ENCODE measurements around the gene RAB22A. TPM values are rescaled to one million over a fixed set of nuclear protein-coding genes. Genes with fewer than 3 reads are reported as not detected.

RAB22A gene
- total and polyA plus RNA-seq, 2 donors from 2014 or later = 7.0 to 20.7 TPM

DNA sequence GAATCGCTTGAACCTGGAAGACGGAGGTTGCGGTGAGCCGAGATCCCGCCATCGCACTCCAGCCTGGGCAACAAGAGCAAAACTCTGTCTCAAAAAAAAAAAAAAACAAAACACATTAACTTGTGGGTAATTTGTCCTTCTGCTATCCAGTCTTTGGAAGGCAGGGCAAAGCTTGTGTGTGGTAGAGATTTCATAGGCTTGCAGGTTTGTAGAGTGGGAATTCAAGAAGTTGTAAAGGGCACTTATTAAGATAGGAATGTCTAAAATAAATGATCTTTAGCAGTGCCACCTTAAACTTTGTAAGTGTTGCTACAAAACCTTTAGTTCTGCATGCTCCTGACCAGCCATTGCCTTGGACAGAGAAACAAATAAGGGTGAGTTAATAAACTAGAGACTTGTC is 87.9 kb downstream of the RAB22A start:
- no peaks in the 10 kb centered on the region for H3K36me3 ChIP-seq (ENCODE audit: control insufficient read depth in 2 of 3, insufficient read depth in 3 of 3, low read length in 3 of 3)
- H3K4me1 ChIP-seq (ENCODE audit: control insufficient read depth in 2 of 3, insufficient read depth in 2 of 3, low read depth in 1 of 3, low read length in 3 of 3) = peaks cover 0 to 9% (median 8%) of the 10 kb centered on the region in 3 donors
- FAIRE-seq (no peak), DNase-seq (no peak)
- no peaks in the 10 kb centered on the region for H3K9me3 ChIP-seq (ENCODE audit: control insufficient read depth in 2 of 3, insufficient read depth in 1 of 3, low read length in 3 of 3)
- no peak overlapping the region for H3K4me3 ChIP-seq (ENCODE audit: low read length in 3 of 3)
- TF ChIP-seq, protein P1, sequence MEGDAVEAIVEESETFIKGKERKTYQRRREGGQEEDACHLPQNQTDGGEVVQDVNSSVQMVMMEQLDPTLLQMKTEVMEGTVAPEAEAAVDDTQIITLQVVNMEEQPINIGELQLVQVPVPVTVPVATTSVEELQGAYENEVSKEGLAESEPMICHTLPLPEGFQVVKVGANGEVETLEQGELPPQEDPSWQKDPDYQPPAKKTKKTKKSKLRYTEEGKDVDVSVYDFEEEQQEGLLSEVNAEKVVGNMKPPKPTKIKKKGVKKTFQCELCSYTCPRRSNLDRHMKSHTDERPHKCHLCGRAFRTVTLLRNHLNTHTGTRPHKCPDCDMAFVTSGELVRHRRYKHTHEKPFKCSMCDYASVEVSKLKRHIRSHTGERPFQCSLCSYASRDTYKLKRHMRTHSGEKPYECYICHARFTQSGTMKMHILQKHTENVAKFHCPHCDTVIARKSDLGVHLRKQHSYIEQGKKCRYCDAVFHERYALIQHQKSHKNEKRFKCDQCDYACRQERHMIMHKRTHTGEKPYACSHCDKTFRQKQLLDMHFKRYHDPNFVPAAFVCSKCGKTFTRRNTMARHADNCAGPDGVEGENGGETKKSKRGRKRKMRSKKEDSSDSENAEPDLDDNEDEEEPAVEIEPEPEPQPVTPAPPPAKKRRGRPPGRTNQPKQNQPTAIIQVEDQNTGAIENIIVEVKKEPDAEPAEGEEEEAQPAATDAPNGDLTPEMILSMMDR (IDR thresholded peaks at IDR 0.05; ENCODE audit: borderline replicate concordance, extremely low read depth, insufficient read depth) = no peak
- no peak overlapping the region for H3K9ac ChIP-seq (ENCODE audit: low read length in 3 of 3)
- intact Hi-C loops (cut with DNase I) = no loop called here
- no peaks in the 10 kb centered on the region for H3K27me3 ChIP-seq (ENCODE audit: control insufficient read depth, insufficient read depth, low read length)
- H3K27ac ChIP-seq (ENCODE audit: low read depth in 2 of 2, low read length in 2 of 2) = no peak overlapping the region

- Histone ChIP-seq H3K9me3 (ENCODE audit: control insufficient read depth in 2 of 3, insufficient read depth in 1 of 3, low read length in 3 of 3) (no peaks in the 10 kb centered on the region), H3K36me3 (ENCODE audit: control insufficient read depth in 2 of 3, insufficient read depth in 3 of 3, low read length in 3 of 3) (no peaks in the 10 kb centered on the region), H3K4me3 (ENCODE audit: low read length in 3 of 3) (no peak overlapping the region), H3K27ac (ENCODE audit: low read depth in 2 of 2, low read length in 2 of 2) (no peak overlapping the region), H3K27me3 (ENCODE audit: control insufficient read depth, insufficient read depth, low read length) (no peaks in the 10 kb centered on the region), H3K9ac (ENCODE audit: low read length in 3 of 3) (no peak overlapping the region), H3K4me1 (ENCODE audit: control insufficient read depth in 2 of 3, insufficient read depth in 2 of 3, low read depth in 1 of 3, low read length in 3 of 3) (peaks cover 0 to 9% (median 8%) of the 10 kb centered on the region in 3 donors)
- FAIRE-seq (no peak), DNase-seq (no peak)
- intact Hi-C loops (cut with DNase I) = no loop called here
- TF ChIP-seq, protein P1 (IDR thresholded peaks at IDR 0.05; ENCODE audit: borderline replicate concordance, extremely low read depth, insufficient read depth) = no peak
These were observed 88.7 kb downstream of the RAB22A start for GRCh38 chr20:58398254-58398653.

GRCh38 chr20:58399926-58400325 is 90.4 kb downstream of the RAB22A start:
- intact Hi-C loops (cut with DNase I) = no loop called here
- DNase-seq (no peak), FAIRE-seq (no peak)

More at GRCh38 chr20:58399926-58400325, 90.4 kb downstream of the RAB22A start:
- Histone ChIP-seq H3K9me3 (ENCODE audit: control insufficient read depth in 2 of 3, insufficient read depth in 1 of 3, low read length in 3 of 3) (no peaks in the 10 kb centered on the region), H3K4me3 (ENCODE audit: low read length in 3 of 3) (no peak overlapping the region), H3K27ac (ENCODE audit: low read depth in 2 of 2, low read length in 2 of 2) (no peak overlapping the region), H3K27me3 (ENCODE audit: control insufficient read depth, insufficient read depth, low read length) (no peaks in the 10 kb centered on the region), H3K36me3 (ENCODE audit: control insufficient read depth in 2 of 3, insufficient read depth in 3 of 3, low read length in 3 of 3) (no peaks in the 10 kb centered on the region), H3K4me1 (ENCODE audit: control insufficient read depth in 2 of 3, insufficient read depth in 2 of 3, low read depth in 1 of 3, low read length in 3 of 3) (peaks cover 0 to 13% (median 12%) of the 10 kb centered on the region in 3 donors), H3K9ac (ENCODE audit: low read length in 3 of 3) (no peak overlapping the region)
- TF ChIP-seq, protein P1 (IDR thresholded peaks at IDR 0.05; ENCODE audit: borderline replicate concordance, extremely low read depth, insufficient read depth) = no peak
